Adipocyte (in vitro differentiated cells): Measurements from ENCODE around the gene UVRAG.
A peak's percentile ranks its signal among the peaks of the same experiment; 100 is the strongest.

Experiments
- DNase-seq: peaks from one replicate; pipeline ENCODE4 v3.0.0-alpha.2; 2015; ENCODE audit warnings: low read depth
- H3K27me3 ChIP-seq: replicated peaks from 2 replicates; pipeline ENCODE4 v1.7.0; 2013; ENCODE audit warnings: mild to moderate bottlenecking, low read length, moderate library complexity; ENCODE audit not compliant: control insufficient read depth, insufficient read depth
- H3K36me3 ChIP-seq: 2 replicates; pipeline ENCODE4 v1.7.0; 2013; ENCODE audit warnings: low read length, mild to moderate bottlenecking, moderate library complexity; ENCODE audit not compliant: control insufficient read depth, insufficient read depth, severe bottlenecking
- H3K4me1 ChIP-seq: 2 replicates; pipeline ENCODE4 v1.7.0; 2013; ENCODE audit warnings: mild to moderate bottlenecking, low read length, moderate library complexity; ENCODE audit not compliant: control insufficient read depth, insufficient read depth
- H3K4me3 ChIP-seq: 2 replicates; pipeline ENCODE4 v1.7.0; 2013; ENCODE audit warnings: mild to moderate bottlenecking, low read length, moderate library complexity
- H3K9ac ChIP-seq: 2 replicates; pipeline ENCODE4 v1.7.0; 2013; ENCODE audit warnings: mild to moderate bottlenecking, low read length, moderate library complexity
- H3K9me3 ChIP-seq: 2 replicates; pipeline ENCODE4 v1.7.0; 2013; ENCODE audit warnings: mild to moderate bottlenecking, low read length, moderate library complexity; ENCODE audit not compliant: control insufficient read depth

UVRAG gene

DNA sequence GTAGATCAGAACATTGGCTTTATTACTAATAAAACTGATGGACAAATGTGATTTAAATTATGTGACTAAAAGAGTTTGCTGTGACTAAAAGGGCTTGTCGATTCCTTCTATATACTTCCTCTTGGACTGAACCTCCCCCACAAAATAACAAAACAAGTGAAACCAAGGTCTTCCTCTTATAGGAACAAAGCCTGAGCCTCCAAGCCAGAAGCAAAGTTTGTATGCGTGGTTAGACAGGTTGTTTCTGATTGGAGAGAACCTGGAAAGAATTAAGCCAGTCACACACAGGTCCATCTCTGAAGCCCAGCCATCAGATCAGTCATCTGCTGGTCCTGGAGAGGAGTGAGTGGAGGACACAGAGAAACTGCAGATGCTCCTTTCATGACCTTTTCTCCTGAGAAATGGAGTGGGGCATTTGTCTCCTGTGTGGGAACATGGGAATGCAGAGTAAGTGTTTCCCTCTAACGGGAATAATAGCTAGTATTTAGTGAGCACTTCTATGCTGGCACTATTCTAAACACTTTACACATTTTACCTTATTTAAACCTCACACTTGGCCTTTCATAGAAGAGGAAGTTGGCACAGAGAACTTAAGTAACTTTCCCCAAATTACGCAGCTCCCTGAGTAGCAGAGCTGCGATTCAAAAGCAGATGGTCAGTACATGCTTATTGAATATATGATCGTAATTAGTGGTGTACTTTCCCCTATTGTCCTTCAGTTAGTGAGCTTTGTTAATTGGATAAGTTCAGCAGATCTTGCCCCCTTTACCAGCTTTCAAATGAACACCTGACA is 77.1 kb downstream of the UVRAG start:
- DNase-seq, result no peak
- H3K9me3 ChIP-seq, result no peaks in the 10 kb centered on the region
- no peak overlapping the region for H3K9ac ChIP-seq
- H3K4me3 ChIP-seq, result no peak overlapping the region
- no peaks in the 10 kb centered on the region for H3K27me3 ChIP-seq
- peaks cover 35% of the 10 kb centered on the region for H3K36me3 ChIP-seq
- peaks cover 3% of the 10 kb centered on the region for H3K4me1 ChIP-seq

DNA sequence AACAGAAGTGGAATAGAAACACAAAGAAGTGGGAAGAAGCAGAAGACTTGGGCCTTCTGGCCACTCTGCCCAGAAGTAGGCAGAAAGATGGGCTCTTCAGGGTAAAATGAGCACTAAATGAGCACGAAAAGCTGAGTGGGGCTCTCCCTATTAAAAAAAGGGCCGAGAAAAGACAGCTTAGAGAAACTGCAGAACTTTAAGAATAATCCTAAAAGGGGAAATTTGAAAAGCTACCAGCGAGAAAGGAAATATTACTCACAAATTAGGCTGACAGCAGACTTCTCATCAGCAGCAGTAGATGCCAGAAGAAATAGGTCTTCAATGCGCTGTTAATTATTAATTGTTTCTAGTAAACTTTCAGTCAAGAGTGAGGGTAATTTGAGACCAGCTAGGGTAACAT is 78.2 kb downstream of the UVRAG start:
- Histone ChIP-seq H3K36me3 (peaks cover 35% of the 10 kb centered on the region), H3K9me3 (no peaks in the 10 kb centered on the region), H3K9ac (no peak overlapping the region), H3K4me3 (no peak overlapping the region), H3K4me1 (peaks cover 3% of the 10 kb centered on the region), H3K27me3 (no peaks in the 10 kb centered on the region)
- no peak for DNase-seq

DNA sequence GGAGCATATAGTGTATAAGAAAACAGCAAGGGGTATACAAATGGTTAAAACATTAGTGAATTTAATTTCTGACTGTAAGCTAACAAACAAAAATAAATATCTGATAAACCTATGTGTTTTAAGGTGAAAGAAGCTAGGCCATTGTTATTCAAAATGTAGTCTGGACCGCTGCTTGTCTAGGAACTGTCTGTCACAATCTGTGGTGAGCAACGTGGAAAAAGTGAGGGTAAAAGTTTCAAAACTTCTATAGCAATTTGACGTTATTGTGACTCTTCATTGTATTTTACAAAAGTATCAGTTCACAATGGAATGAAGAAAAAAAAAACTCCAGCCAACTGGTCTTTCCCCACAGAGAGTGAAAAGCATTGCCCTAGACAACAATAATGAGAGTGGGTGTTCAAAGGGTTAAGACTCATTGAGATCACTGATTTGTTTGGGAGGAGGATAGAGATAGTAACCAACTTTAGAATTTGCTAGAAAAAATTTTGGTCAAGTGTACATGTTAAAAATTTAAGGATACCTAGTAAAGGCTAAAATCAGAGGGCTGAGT is 79.1 kb downstream of the UVRAG start:
- no peak for DNase-seq
- Histone ChIP-seq H3K36me3 (peaks cover 34% of the 10 kb centered on the region), H3K9ac (no peak overlapping the region)

DNA sequence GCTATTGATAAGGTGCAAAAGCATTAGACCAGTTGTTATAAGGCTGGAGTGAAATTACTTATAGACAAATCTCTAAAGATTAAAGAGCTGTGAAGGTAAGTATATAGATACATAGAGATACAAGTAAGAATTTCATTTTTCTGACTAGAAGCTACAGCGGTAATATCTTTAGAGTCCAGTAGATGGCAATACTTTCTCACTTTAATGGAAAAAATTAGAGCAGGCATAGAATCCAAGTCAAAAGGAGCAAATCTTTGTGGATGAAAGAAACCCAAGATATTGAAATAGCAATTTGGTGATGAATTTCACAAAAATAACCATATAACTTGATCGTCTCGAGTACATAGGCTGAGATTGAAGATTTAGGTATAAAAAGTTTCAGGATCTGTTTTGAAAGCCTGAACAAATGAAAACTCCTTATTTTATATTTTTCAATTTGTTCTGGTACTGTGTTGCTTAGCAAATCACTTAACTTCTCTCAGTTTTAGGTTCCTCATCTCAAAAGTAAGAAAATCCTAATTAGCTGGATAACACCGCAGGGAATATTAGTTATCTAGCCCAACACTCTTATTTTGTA is 81.9 kb downstream of the UVRAG start:
- Histone ChIP-seq H3K9me3 (no peaks in the 10 kb centered on the region), H3K36me3 (peaks cover 8% of the 10 kb centered on the region), H3K4me1 (peaks cover 11% of the 10 kb centered on the region), H3K27me3 (no peaks in the 10 kb centered on the region), H3K9ac (no peak overlapping the region), H3K4me3 (no peak overlapping the region)
- DNase-seq, result peak; percentile 86

More for the DNA sequence above, 79.1 kb downstream of the UVRAG start:
- Histone ChIP-seq H3K4me3 (no peak overlapping the region), H3K9me3 (no peaks in the 10 kb centered on the region), H3K27me3 (no peaks in the 10 kb centered on the region), H3K4me1 (peaks cover 3% of the 10 kb centered on the region)

DNA sequence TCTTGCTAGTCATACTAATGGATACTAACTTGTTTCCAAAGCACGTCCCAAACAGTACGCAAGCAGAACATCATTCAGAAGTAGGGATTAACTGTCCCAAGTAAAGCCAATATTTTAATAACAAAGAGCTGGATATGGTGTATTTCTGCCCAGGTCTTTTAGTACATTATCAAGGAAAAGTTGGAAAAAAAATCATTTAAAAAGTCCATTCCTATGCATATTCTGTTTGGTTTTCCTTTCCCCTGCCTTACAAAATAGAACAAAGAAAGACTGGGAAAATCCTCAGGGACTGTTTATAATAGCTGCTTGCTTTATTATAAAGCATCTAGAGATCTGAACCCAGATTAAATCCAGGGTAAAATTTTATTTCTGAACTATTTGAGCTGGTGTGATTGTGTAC is 83.9 kb downstream of the UVRAG start:
- Histone ChIP-seq H3K9ac (no peak overlapping the region), H3K27me3 (no peaks in the 10 kb centered on the region), H3K9me3 (no peaks in the 10 kb centered on the region), H3K4me1 (peaks cover 16% of the 10 kb centered on the region), H3K36me3 (no peaks in the 10 kb centered on the region), H3K4me3 (no peak overlapping the region)
- no peak for DNase-seq

DNA sequence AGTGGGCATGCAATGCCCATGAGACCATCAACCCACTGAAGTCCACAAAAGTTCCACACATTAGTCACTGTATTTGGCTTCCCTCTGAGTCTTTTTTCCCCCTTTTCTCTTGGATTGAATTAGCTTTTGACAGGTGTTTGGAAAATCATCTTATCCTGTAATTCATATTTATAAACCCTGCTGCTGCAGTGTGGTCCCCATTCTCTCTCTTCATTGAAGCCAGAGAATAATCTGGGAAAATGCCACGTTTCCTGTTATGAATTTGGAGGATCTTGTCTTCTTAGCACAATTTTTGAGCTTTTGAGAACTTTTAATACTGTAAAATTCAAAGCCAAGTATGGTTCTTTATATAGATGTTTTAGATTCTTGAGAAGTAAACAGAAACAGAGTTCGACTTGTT is 84.8 kb downstream of the UVRAG start:
- Histone ChIP-seq H3K27me3 (no peaks in the 10 kb centered on the region), H3K9ac (no peak overlapping the region), H3K4me3 (no peak overlapping the region), H3K4me1 (peaks cover 20% of the 10 kb centered on the region), H3K9me3 (no peaks in the 10 kb centered on the region), H3K36me3 (no peaks in the 10 kb centered on the region)
- no peak for DNase-seq

DNA sequence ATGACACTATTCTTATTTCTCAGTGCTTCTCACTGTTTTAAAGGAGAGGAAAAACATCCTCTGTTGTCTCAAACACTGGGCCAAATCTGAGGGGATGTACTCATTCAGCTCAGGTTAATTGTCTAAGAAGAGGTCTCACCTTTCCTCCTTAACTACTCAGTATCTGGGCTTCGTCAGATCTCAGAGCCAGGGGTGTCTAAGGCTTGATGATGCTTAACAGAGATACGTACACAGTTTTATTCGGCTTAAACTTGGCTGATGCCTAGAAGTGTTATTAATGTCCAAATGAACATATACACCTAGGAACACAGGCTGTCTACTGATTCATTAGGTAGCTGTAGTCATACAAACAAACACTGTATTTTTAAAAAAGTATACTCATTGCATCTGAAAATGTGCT is 85.8 kb downstream of the UVRAG start:
- Histone ChIP-seq H3K4me1 (peaks cover 24% of the 10 kb centered on the region), H3K9me3 (no peaks in the 10 kb centered on the region), H3K36me3 (no peaks in the 10 kb centered on the region), H3K9ac (no peak overlapping the region), H3K27me3 (no peaks in the 10 kb centered on the region), H3K4me3 (no peak overlapping the region)
- DNase-seq, result no peak

DNA sequence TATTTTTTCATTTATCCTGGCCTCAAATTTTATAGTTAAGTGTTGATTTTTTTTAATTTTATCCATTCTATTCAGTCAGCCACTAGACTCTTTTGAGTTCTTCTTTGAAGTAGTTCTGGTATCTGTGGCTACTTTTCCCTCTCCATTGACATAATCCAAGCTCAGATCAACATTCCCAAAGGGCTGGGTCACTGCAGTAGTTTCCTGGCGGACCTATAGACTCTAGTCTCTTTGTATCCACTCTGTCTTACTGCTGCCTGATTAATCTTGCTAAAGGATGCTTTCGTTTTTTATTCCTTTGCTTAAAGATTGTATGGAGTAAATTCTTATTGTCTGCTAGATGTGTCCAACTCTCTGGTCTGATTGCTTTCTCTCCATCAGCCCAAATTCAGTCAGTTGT is 87.6 kb downstream of the UVRAG start:
- no peak for DNase-seq
- Histone ChIP-seq H3K4me3 (no peak overlapping the region), H3K27me3 (no peaks in the 10 kb centered on the region), H3K9ac (no peak overlapping the region), H3K4me1 (peaks cover 20% of the 10 kb centered on the region), H3K36me3 (no peaks in the 10 kb centered on the region), H3K9me3 (no peaks in the 10 kb centered on the region)

DNA sequence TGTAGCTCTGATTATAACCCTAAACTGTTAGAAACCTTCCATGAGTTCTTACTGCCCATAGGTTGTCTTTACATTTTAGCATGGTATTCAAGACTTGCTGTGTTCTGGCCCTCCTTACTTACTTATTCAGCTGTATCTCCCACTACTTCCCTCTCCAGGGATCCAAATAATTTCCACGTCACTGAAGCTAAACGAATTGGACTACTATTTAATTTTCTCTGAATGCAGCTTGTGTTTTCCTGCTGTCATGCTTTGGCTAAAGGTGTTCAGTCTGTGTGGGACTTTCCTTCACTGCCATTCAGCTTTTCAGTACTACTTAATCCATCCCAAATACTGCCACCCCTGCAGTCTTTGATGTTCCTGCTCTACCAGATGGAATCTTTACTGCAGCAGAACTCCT is 88.3 kb downstream of the UVRAG start:
- H3K4me1 ChIP-seq, result peaks cover 20% of the 10 kb centered on the region
- H3K27me3 ChIP-seq, result no peaks in the 10 kb centered on the region
- no peak overlapping the region for H3K9ac ChIP-seq
- DNase-seq, result no peak
- no peak overlapping the region for H3K4me3 ChIP-seq
- no peaks in the 10 kb centered on the region for H3K9me3 ChIP-seq
- no peaks in the 10 kb centered on the region for H3K36me3 ChIP-seq

DNA sequence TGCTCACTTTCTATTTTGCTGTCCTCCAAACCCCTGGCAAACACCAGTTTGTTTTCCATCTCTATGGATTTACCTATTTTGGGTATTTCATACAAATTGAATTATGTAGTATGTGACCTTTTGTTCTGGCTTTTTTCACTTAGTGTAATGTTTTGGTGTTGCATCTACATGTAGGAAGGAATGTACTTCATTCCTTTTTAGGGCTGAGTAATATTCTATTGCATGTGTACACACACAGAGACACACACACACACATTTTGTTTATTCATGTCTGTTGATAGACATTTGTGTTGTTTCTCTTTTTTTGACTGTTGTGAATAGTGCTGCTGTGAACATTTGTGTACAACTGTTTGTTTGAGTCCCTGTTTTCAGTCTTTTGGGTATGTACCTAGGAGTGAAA is 90.4 kb downstream of the UVRAG start:
- no peak overlapping the region for H3K4me3 ChIP-seq
- DNase-seq, result no peak
- H3K4me1 ChIP-seq, result peaks cover 13% of the 10 kb centered on the region
- H3K9me3 ChIP-seq, result no peaks in the 10 kb centered on the region
- H3K9ac ChIP-seq, result no peak overlapping the region
- H3K27me3 ChIP-seq, result no peaks in the 10 kb centered on the region
- H3K36me3 ChIP-seq, result no peaks in the 10 kb centered on the region

DNA sequence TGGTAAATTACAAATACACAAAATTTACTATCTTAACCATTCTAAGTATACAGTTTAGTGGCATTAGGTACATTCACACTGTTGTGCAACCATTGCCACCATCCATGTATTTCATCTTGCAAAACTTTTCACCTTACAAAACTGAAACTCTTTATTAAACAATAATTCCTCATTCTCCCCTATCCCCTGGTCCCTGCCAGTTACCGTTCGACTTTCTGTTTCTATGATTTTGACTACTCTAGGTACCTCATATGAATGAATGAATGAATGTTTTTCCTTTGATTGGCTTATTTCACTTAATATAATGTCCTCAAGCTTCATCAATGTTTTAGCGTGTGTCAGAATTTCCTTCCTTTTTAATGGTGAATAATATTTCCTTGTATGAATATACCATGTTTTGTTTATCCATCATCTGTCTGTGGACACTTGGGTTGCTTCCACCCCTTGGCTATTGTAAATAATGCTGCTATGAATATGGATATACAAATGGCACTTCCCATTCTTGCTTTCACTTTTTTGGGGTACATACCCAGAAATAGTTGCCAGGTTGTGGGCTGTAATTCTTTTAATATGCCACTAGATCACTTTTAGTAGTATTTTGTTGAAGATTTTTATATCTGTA is 93.0 kb downstream of the UVRAG start:
- H3K4me1 ChIP-seq, result peaks cover 20% of the 10 kb centered on the region
- H3K9ac ChIP-seq, result no peak overlapping the region
- H3K9me3 ChIP-seq, result no peaks in the 10 kb centered on the region
- no peak for DNase-seq
- H3K27me3 ChIP-seq, result no peaks in the 10 kb centered on the region
- no peak overlapping the region for H3K4me3 ChIP-seq
- peaks cover 7% of the 10 kb centered on the region for H3K36me3 ChIP-seq
